Measurements from ENCODE around the gene CKAP5.

GRCh38 chr11:46846510-46846830 lies 390 bp upstream of the CKAP5 start:
- no peak for TF ChIP-seq CTCF (IDR thresholded peaks at IDR 0.05; ENCODE audit: insufficient read depth, low read length, poor library complexity, severe bottlenecking)
- TF ChIP-seq EZH2phosphoT487 (conservative IDR thresholded peaks at IDR 0.05; ENCODE audit: low read length), result no peak

All from SU-DHL-6 (cell line).